ENCODE data around the gene HAUS7. TPM values are rescaled to one million over a fixed set of nuclear protein-coding genes. Genes with fewer than 3 reads are reported as not detected.

Gene HAUS7
- total and polyA plus RNA-seq, 2 of the 8 experiments (the other 6 are each of a cell fraction or from before 2014, with no cell fraction given), result 45.4 to 54.0 TPM

DNA sequence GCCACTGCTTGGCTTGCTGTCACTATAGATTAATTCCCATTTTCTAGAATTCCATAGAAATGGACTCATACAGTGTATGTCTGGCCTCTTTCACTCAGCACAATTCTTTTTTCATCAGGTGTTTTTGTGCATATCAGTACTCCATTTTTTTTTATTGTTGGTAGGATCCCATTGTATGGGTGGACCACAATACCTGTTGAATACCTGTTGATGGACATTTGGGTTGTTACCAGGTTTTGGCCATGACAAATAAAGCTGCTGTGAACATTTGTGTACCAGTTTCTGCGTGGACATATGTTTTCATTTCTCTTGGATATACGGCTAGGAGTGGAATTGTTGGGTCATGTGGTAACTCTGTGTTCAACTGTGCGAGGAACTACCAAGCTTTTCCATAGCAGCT lies 44.2 kb downstream of the HAUS7 start (continued):
- TF ChIP-seq SUZ12 (IDR thresholded peaks at IDR 0.05; ENCODE audit: low read length), result no peak
- no peak for TF ChIP-seq JUND (IDR thresholded peaks at IDR 0.05; ENCODE audit: low read length)
